ENCODE data around the gene SOD1.
"Not testable (repeated sequence)": the region's sequence is repeated elsewhere in the genome, so short reads cannot be mapped to it uniquely, and the experiment has no call there.

Gene SOD1

GRCh38 chr21:31629972-31630711, 29.4 kb upstream of the SOD1 start:
- Histone ChIP-seq H3K9ac (ENCODE audit: low read depth, low read length) (no peak overlapping the region), H3K4me1 (ENCODE audit: control insufficient read depth, insufficient read depth, low read length) (no peaks in the 10 kb centered on the region), H3K27ac (ENCODE audit: low read depth, low read length) (no peak overlapping the region), H3K4me3 (ENCODE audit: low read depth, low read length) (no peak overlapping the region), H3K27me3 (ENCODE audit: control insufficient read depth, insufficient read depth, low read length) (no peaks in the 10 kb centered on the region), H3K36me3 (ENCODE audit: control insufficient read depth, insufficient read depth, low read length) (no peaks in the 10 kb centered on the region), H3K9me3 (ENCODE audit: control insufficient read depth, insufficient read depth, low read length) (no peaks in the 10 kb centered on the region)

GRCh38 chr21:31631881-31632280, 27.6 kb upstream of the SOD1 start:
- H3K4me1 ChIP-seq (ENCODE audit: control insufficient read depth, insufficient read depth, low read length); H3K4me3 ChIP-seq (ENCODE audit: low read depth, low read length); H3K9me3 ChIP-seq (ENCODE audit: control insufficient read depth, insufficient read depth, low read length); H3K9ac ChIP-seq (ENCODE audit: low read depth, low read length); H3K27ac ChIP-seq (ENCODE audit: low read depth, low read length); H3K27me3 ChIP-seq (ENCODE audit: control insufficient read depth, insufficient read depth, low read length); H3K36me3 ChIP-seq (ENCODE audit: control insufficient read depth, insufficient read depth, low read length): not testable (repeated sequence)

- no peaks in the 10 kb centered on the region for H3K9me3 ChIP-seq (ENCODE audit: control insufficient read depth, insufficient read depth, low read length)
- H3K4me1 ChIP-seq (ENCODE audit: control insufficient read depth, insufficient read depth, low read length), result no peaks in the 10 kb centered on the region
- no peak overlapping the region for H3K9ac ChIP-seq (ENCODE audit: low read depth, low read length)
- H3K27me3 ChIP-seq (ENCODE audit: control insufficient read depth, insufficient read depth, low read length), result no peaks in the 10 kb centered on the region
- H3K27ac ChIP-seq (ENCODE audit: low read depth, low read length), result no peak overlapping the region
- H3K36me3 ChIP-seq (ENCODE audit: control insufficient read depth, insufficient read depth, low read length), result no peaks in the 10 kb centered on the region
- H3K4me3 ChIP-seq (ENCODE audit: low read depth, low read length), result no peak overlapping the region
Observed at GRCh38 chr21:31634993-31635392, 24.5 kb upstream of the SOD1 start.

- Histone ChIP-seq H3K4me1 (ENCODE audit: control insufficient read depth, insufficient read depth, low read length) (no peaks in the 10 kb centered on the region), H3K4me3 (ENCODE audit: low read depth, low read length) (no peak overlapping the region), H3K9me3 (ENCODE audit: control insufficient read depth, insufficient read depth, low read length) (no peaks in the 10 kb centered on the region), H3K27me3 (ENCODE audit: control insufficient read depth, insufficient read depth, low read length) (no peaks in the 10 kb centered on the region), H3K27ac (ENCODE audit: low read depth, low read length) (no peak overlapping the region), H3K36me3 (ENCODE audit: control insufficient read depth, insufficient read depth, low read length) (no peaks in the 10 kb centered on the region), H3K9ac (ENCODE audit: low read depth, low read length) (no peak overlapping the region)
Observed at GRCh38 chr21:31636874-31637273, 22.6 kb upstream of the SOD1 start.

DNA sequence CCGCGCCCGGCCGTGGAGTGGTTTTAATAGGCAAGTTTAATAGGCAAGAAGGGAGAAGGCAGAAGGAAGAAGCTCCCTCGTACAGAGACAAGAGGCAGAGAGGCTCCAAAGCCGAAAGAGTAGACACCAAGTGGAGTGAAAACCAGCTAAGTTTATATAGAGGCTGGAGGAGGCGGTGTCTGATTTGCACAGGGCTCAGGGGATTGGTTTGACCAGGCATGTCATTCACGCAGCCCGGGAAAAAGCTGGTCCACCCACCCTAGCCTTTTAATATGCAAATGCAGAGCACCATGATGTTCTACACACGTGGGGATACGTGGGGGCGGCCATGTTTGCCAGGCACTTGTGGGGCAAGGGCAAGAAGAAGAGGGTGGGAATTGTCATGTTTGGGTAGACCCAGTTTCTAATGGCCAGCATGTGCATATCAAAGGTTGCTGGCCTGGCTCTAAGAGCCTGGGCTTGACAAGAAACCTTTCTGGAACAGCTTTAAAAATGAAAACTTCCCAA, 18.0 kb upstream of the SOD1 start:
- Histone ChIP-seq H3K4me3 (ENCODE audit: low read depth, low read length) (no peak overlapping the region), H3K27ac (ENCODE audit: low read depth, low read length) (no peak overlapping the region), H3K9ac (ENCODE audit: low read depth, low read length) (no peak overlapping the region), H3K9me3 (ENCODE audit: control insufficient read depth, insufficient read depth, low read length) (no peaks in the 10 kb centered on the region), H3K36me3 (ENCODE audit: control insufficient read depth, insufficient read depth, low read length) (no peaks in the 10 kb centered on the region), H3K27me3 (ENCODE audit: control insufficient read depth, insufficient read depth, low read length) (no peaks in the 10 kb centered on the region), H3K4me1 (ENCODE audit: control insufficient read depth, insufficient read depth, low read length) (no peaks in the 10 kb centered on the region)

- no peaks in the 10 kb centered on the region for H3K27me3 ChIP-seq (ENCODE audit: control insufficient read depth, insufficient read depth, low read length)
- no peak overlapping the region for H3K9ac ChIP-seq (ENCODE audit: low read depth, low read length)
- H3K9me3 ChIP-seq (ENCODE audit: control insufficient read depth, insufficient read depth, low read length), result no peaks in the 10 kb centered on the region
- no peak overlapping the region for H3K27ac ChIP-seq (ENCODE audit: low read depth, low read length)
- no peak overlapping the region for H3K4me3 ChIP-seq (ENCODE audit: low read depth, low read length)
- no peaks in the 10 kb centered on the region for H3K36me3 ChIP-seq (ENCODE audit: control insufficient read depth, insufficient read depth, low read length)
- H3K4me1 ChIP-seq (ENCODE audit: control insufficient read depth, insufficient read depth, low read length), result no peaks in the 10 kb centered on the region
Observed at GRCh38 chr21:31644643-31645042, 14.8 kb upstream of the SOD1 start.

DNA sequence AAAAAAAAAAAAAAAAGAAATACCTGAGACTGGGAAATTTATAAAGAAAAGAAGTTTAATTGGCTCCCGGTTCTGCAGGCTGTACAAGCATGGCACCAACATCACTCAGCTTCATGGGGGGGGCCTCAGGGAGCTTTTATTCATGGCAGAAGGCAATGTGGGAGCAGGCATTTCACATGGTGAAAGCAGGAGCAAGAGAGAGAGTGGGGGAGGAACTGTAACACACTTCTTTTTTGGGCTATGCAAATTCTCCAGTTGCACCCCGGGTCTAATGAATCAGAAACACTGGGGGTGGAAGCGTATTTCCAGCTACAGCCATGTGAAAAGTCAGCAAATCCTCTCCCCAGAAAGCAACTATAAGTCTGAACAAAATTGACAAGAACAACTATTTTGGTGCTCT, 11.8 kb upstream of the SOD1 start:
- H3K4me1 ChIP-seq (ENCODE audit: control insufficient read depth, insufficient read depth, low read length), result no peaks in the 10 kb centered on the region
- no peak overlapping the region for H3K9ac ChIP-seq (ENCODE audit: low read depth, low read length)
- no peak overlapping the region for H3K4me3 ChIP-seq (ENCODE audit: low read depth, low read length)
- no peak overlapping the region for H3K27ac ChIP-seq (ENCODE audit: low read depth, low read length)
- H3K9me3 ChIP-seq (ENCODE audit: control insufficient read depth, insufficient read depth, low read length), result no peaks in the 10 kb centered on the region
- H3K27me3 ChIP-seq (ENCODE audit: control insufficient read depth, insufficient read depth, low read length), result no peaks in the 10 kb centered on the region
- H3K36me3 ChIP-seq (ENCODE audit: control insufficient read depth, insufficient read depth, low read length), result no peaks in the 10 kb centered on the region

DNA sequence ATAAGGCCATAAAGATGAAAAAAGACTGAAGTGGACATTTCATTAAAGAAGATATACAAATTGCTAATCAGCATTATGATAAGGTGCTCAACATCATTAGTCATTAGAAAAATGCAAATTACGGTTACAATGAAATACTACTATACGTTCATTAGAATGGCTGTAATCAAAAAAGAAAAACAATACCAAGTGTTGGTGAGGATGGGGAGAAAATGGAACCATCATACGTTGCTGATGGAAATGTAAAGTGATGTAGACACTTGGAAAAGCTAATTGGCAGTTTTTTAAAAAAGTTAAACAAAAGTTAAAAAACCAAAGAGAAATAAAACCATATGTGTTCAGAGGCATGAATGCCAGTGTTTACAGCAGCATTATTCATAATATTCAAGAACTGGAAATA, 8.6 kb upstream of the SOD1 start:
- H3K36me3 ChIP-seq (ENCODE audit: control insufficient read depth, insufficient read depth, low read length), result no peaks in the 10 kb centered on the region
- no peaks in the 10 kb centered on the region for H3K27me3 ChIP-seq (ENCODE audit: control insufficient read depth, insufficient read depth, low read length)
- no peak overlapping the region for H3K9ac ChIP-seq (ENCODE audit: low read depth, low read length)
- H3K27ac ChIP-seq (ENCODE audit: low read depth, low read length), result no peak overlapping the region
- H3K9me3 ChIP-seq (ENCODE audit: control insufficient read depth, insufficient read depth, low read length), result no peaks in the 10 kb centered on the region
- H3K4me1 ChIP-seq (ENCODE audit: control insufficient read depth, insufficient read depth, low read length), result no peaks in the 10 kb centered on the region
- H3K4me3 ChIP-seq (ENCODE audit: low read depth, low read length), result no peak overlapping the region

GRCh38 chr21:31651491-31651890, 8.0 kb upstream of the SOD1 start:
- not testable (repeated sequence) for H3K27ac ChIP-seq (ENCODE audit: low read depth, low read length); H3K9me3 ChIP-seq (ENCODE audit: control insufficient read depth, insufficient read depth, low read length); H3K4me1 ChIP-seq (ENCODE audit: control insufficient read depth, insufficient read depth, low read length); H3K4me3 ChIP-seq (ENCODE audit: low read depth, low read length); H3K9ac ChIP-seq (ENCODE audit: low read depth, low read length); H3K36me3 ChIP-seq (ENCODE audit: control insufficient read depth, insufficient read depth, low read length); H3K27me3 ChIP-seq (ENCODE audit: control insufficient read depth, insufficient read depth, low read length)

DNA sequence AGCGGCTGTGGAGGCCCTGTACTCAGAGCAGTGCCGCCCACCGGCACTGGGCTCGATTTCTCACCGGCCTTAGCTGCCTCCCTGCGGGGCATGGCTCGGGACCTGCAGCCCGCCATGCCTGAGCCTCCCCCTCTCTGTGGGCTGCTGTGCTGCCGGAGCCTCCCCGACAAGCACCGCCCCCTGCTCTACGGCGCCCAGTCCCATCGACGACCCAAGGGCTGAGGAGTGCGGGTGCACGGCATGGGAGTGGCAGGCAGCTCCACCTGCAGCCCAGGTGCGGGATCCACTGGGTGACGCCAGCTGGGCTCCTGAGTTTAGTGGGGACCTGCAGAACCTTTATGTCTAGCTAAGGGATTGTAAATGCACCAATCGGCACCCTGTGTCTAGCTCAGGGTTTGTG, 5.2 kb upstream of the SOD1 start:
- no peak overlapping the region for H3K9ac ChIP-seq (ENCODE audit: low read depth, low read length)
- no peaks in the 10 kb centered on the region for H3K27me3 ChIP-seq (ENCODE audit: control insufficient read depth, insufficient read depth, low read length)
- H3K27ac ChIP-seq (ENCODE audit: low read depth, low read length), result no peak overlapping the region

GRCh38 chr21:31654821-31655580, 4.5 kb upstream of the SOD1 start:
- not testable (repeated sequence) for H3K27ac ChIP-seq (ENCODE audit: low read depth, low read length); H3K4me1 ChIP-seq (ENCODE audit: control insufficient read depth, insufficient read depth, low read length); H3K27me3 ChIP-seq (ENCODE audit: control insufficient read depth, insufficient read depth, low read length); H3K9me3 ChIP-seq (ENCODE audit: control insufficient read depth, insufficient read depth, low read length); H3K36me3 ChIP-seq (ENCODE audit: control insufficient read depth, insufficient read depth, low read length); H3K4me3 ChIP-seq (ENCODE audit: low read depth, low read length); H3K9ac ChIP-seq (ENCODE audit: low read depth, low read length)

More for the DNA sequence above, 5.2 kb upstream of the SOD1 start:
- no peaks in the 10 kb centered on the region for H3K4me1 ChIP-seq (ENCODE audit: control insufficient read depth, insufficient read depth, low read length)
- no peak overlapping the region for H3K4me3 ChIP-seq (ENCODE audit: low read depth, low read length)
- no peaks in the 10 kb centered on the region for H3K36me3 ChIP-seq (ENCODE audit: control insufficient read depth, insufficient read depth, low read length)
- no peaks in the 10 kb centered on the region for H3K9me3 ChIP-seq (ENCODE audit: control insufficient read depth, insufficient read depth, low read length)

Data from HUES48 (cell line).